ENCODE results near the gene GPATCH8. TPM values are rescaled to one million over a fixed set of nuclear protein-coding genes. Genes with fewer than 3 reads are reported as not detected.

Gene GPATCH8
- total RNA-seq, 2 experiments from 2014 or later = 76.0 to 76.9 TPM

DNA sequence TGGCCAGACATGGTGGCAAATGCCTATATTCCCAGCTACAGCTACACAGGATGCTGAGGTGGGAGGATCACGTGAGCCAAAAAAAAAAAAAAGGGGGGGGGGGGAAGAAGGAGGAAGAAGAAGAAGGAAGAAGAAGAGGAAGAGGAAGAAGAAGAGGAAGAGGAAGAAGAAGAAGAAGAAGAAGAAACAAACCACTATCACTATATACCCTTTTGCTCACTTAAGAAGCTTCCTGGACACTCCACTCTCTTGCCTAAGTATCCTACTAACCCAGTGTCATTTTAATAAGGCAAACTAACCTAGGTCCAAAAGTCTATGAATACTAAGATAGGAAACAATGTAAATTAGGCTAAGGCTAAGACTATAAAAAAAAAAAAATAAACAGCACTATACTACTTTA lies 54.8 kb downstream of the GPATCH8 start:
- no peaks in the 10 kb centered on the region for H3K9me3 Mint-ChIP-seq
- Histone ChIP-seq H3K4me3 (ENCODE audit: low read length) (no peak overlapping the region), H3K36me3 (ENCODE audit: insufficient read depth, low read length) (peaks cover 9% of the 10 kb centered on the region), H3K27me3 (ENCODE audit: control insufficient read depth in 1 of 2, insufficient read depth in 2 of 2, low read length in 2 of 2) (no peaks in the 10 kb centered on the region), H3K27ac (ENCODE audit: low read depth in 1 of 2, low read length in 2 of 2) (no peak overlapping the region), H3K9me3 (ENCODE audit: control insufficient read depth in 1 of 2, insufficient read depth in 1 of 2, low read length in 2 of 2) (no peaks in the 10 kb centered on the region), H3K4me1 (ENCODE audit: insufficient read depth, low read length) (peaks cover 2% of the 10 kb centered on the region)
- ATAC-seq (ENCODE audit: poor library complexity) (no peak), DNase-seq (no peak)
- H3K27ac Mint-ChIP-seq = no peak overlapping the region
- H3K4me3 Mint-ChIP-seq = no peak overlapping the region
- H3K4me1 Mint-ChIP-seq (ENCODE audit: low read depth) = peaks cover 40% of the 10 kb centered on the region
- intact Hi-C loops (cut with DNase I, micrococcal nuclease) = no loop called here
- CTCF ChIA-PET = no interaction called here
- no peak for TF ChIP-seq CTCF (IDR thresholded peaks at IDR 0.05)
- H3K36me3 Mint-ChIP-seq (ENCODE audit: low read depth) = peaks cover 22% of the 10 kb centered on the region
- POLR2A ChIA-PET = no interaction called here
- no peaks in the 10 kb centered on the region for H3K27me3 Mint-ChIP-seq

GRCh38 chr17:44444735-44445105 lies 58.5 kb downstream of the GPATCH8 start:
- no peak for TF ChIP-seq CTCF (IDR thresholded peaks at IDR 0.05)
- H3K27ac Mint-ChIP-seq = no peak overlapping the region
- H3K36me3 ChIP-seq (ENCODE audit: insufficient read depth, low read length) = peaks cover 4% of the 10 kb centered on the region
- H3K4me1 Mint-ChIP-seq (ENCODE audit: low read depth) = peaks cover 27% of the 10 kb centered on the region
- H3K9me3 Mint-ChIP-seq = no peaks in the 10 kb centered on the region
- ATAC-seq (ENCODE audit: poor library complexity) (no peak), DNase-seq (no peak)
- H3K36me3 Mint-ChIP-seq (ENCODE audit: low read depth) = peaks cover 12% of the 10 kb centered on the region
- POLR2A ChIA-PET = no interaction called here
- no peak overlapping the region for H3K4me3 Mint-ChIP-seq
- H3K27me3 Mint-ChIP-seq = no peaks in the 10 kb centered on the region
- intact Hi-C loops (cut with DNase I, micrococcal nuclease) = no loop called here
- peaks cover 3% of the 10 kb centered on the region for H3K4me1 ChIP-seq (ENCODE audit: insufficient read depth, low read length)
- H3K4me3 ChIP-seq (ENCODE audit: low read length) = no peak overlapping the region
- H3K27ac ChIP-seq (ENCODE audit: low read depth in 1 of 2, low read length in 2 of 2) = no peak overlapping the region
- no peaks in the 10 kb centered on the region for H3K9me3 ChIP-seq (ENCODE audit: control insufficient read depth in 1 of 2, insufficient read depth in 1 of 2, low read length in 2 of 2)
- no peaks in the 10 kb centered on the region for H3K27me3 ChIP-seq (ENCODE audit: control insufficient read depth in 1 of 2, insufficient read depth in 2 of 2, low read length in 2 of 2)
- CTCF ChIA-PET = no interaction called here

GRCh38 chr17:44442806-44443205 lies 60.4 kb downstream of the GPATCH8 start:
- Histone ChIP-seq H3K27ac (ENCODE audit: low read depth in 1 of 2, low read length in 2 of 2) (no peak overlapping the region), H3K27me3 (ENCODE audit: control insufficient read depth in 1 of 2, insufficient read depth in 2 of 2, low read length in 2 of 2) (no peaks in the 10 kb centered on the region), H3K9me3 (ENCODE audit: control insufficient read depth in 1 of 2, insufficient read depth in 1 of 2, low read length in 2 of 2) (no peaks in the 10 kb centered on the region), H3K4me1 (ENCODE audit: insufficient read depth, low read length) (peaks cover 5% of the 10 kb centered on the region), H3K4me3 (ENCODE audit: low read length) (no peak overlapping the region), H3K36me3 (ENCODE audit: insufficient read depth, low read length) (peaks cover 4% of the 10 kb centered on the region)
- ChIA-PET CTCF (no interaction called here), POLR2A (interaction anchor here (0.9 kb wide), 1 partner anchor 61 kb away, joined by 3 read pairs; the partner anchor contains the start of gene GPATCH8)
- DNase-seq = no peak
- no peak overlapping the region for H3K27ac Mint-ChIP-seq
- TF ChIP-seq CTCF (IDR thresholded peaks at IDR 0.05) = no peak
- H3K36me3 Mint-ChIP-seq (ENCODE audit: low read depth) = peaks cover 24% of the 10 kb centered on the region
- H3K27me3 Mint-ChIP-seq = no peaks in the 10 kb centered on the region
- peaks cover 37% of the 10 kb centered on the region for H3K4me1 Mint-ChIP-seq (ENCODE audit: low read depth)
- no peaks in the 10 kb centered on the region for H3K9me3 Mint-ChIP-seq
- no peak overlapping the region for H3K4me3 Mint-ChIP-seq
- intact Hi-C loops (cut with DNase I, micrococcal nuclease) = no loop called here
- no peak for ATAC-seq (ENCODE audit: poor library complexity)
